MCF 10A (cell line): Measurements from ENCODE around the gene DENND2A. TPM values are rescaled to one million over a fixed set of nuclear protein-coding genes. Genes with fewer than 3 reads are reported as not detected.
"Not testable (repeated sequence)": the region's sequence is repeated elsewhere in the genome, so short reads cannot be mapped to it uniquely, and the experiment has no call there.

Experiments used
- BruUV-seq: library from RNA; stranded (reverse); fragments of 400-500 nt; replicated peaks from 2 replicates; lab custom pipeline; 2021; lab: Mats Ljungman, UMichigan
- CTCF ChIA-PET: fragments of 300-600 bp; sonication (Branson Sonifier 250); formaldehyde crosslinking; extraction: SDS; loops from one replicate; lab custom pipeline; 2021; ENCODE audit warnings: antibody characterized with exemption, inconsistent platforms; lab: Yijun Ruan, JAX
- POLR2A ChIA-PET: fragments of 300-600, 350-650 bp; sonication (Branson Sonifier 250); formaldehyde crosslinking; extraction: SDS; loops from one replicate; lab custom pipeline; 2020; ENCODE audit warnings: antibody characterized with exemption, inconsistent platforms; lab: Yijun Ruan, JAX
- DNase-seq: peaks from one replicate; pipeline ENCODE4 v3.0.0-alpha.2; 2018; ENCODE audit not compliant: unreplicated experiment
- H3K27ac Mint-ChIP-seq: one replicate; pipeline ENCODE4 v1.8.0; 2022; ENCODE audit warnings: mild to moderate bottlenecking, low read depth, mixed read lengths; ENCODE audit not compliant: unreplicated experiment
- H3K27me3 Mint-ChIP-seq: one replicate; pipeline ENCODE4 v1.8.0; 2022; ENCODE audit warnings: mixed read lengths; ENCODE audit not compliant: insufficient read depth, unreplicated experiment
- H3K36me3 Mint-ChIP-seq: one replicate; pipeline ENCODE4 v1.8.0; 2022; ENCODE audit warnings: mild to moderate bottlenecking, moderate library complexity, mixed read lengths; ENCODE audit not compliant: insufficient read depth, unreplicated experiment
- H3K4me1 Mint-ChIP-seq: one replicate; pipeline ENCODE4 v1.8.0; 2022; ENCODE audit warnings: mixed read lengths; ENCODE audit not compliant: insufficient read depth, unreplicated experiment
- H3K4me3 Mint-ChIP-seq: one replicate; pipeline ENCODE4 v1.8.0; 2022; ENCODE audit warnings: mild to moderate bottlenecking, moderate library complexity, mixed read lengths; ENCODE audit not compliant: unreplicated experiment
- H3K9me3 Mint-ChIP-seq: one replicate; pipeline ENCODE4 v1.8.0; 2022; ENCODE audit warnings: mixed read lengths; ENCODE audit not compliant: unreplicated experiment
- intact Hi-C: fragments of 100-400 bp; cut with micrococcal nuclease; formaldehyde crosslinking; loops from 2 replicates; pipeline ENCODE4 v1.14.1; 2022
- total RNA-seq: library from RNA; stranded (reverse); gene quantifications from 2 replicates; pipeline ENCODE4 v1.2.3, GENCODE V29; 2022
- TF ChIP-seq, protein P1 (sequence below): fragments of 200-600 bp; IDR thresholded peaks from one replicate; pipeline ENCODE4 v1.8.0; 2022; ENCODE audit warnings: antibody characterized with exemption, mild to moderate bottlenecking; ENCODE audit not compliant: unreplicated experiment

DENND2A gene
- total RNA-seq, 1 experiment from 2014 or later = 0.26 TPM

DNA sequence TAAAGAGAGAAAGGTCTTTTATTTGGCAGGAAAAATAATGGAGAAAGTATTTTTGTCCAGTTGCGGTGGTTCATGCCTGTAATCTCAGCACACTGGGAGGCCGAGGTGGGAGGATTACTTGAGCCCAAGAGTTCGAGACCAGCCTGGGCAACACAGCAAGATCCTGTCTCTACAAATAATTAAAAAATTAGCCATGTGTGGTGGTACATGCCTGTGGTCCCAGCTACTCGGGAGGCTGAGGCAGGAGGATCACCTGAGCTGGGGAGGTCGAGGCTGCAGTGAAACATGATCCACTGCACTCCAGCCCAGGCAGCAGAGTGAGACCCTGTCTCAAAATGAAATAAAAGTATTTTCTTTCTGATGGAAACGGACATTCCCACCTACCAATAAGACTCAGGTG is 83.5 kb downstream of the DENND2A start:
- Mint-ChIP-seq H3K36me3 (no peaks in the 10 kb centered on the region), H3K4me1 (peaks cover 5% of the 10 kb centered on the region), H3K9me3 (no peaks in the 10 kb centered on the region), H3K4me3 (no peak overlapping the region), H3K27ac (no peak overlapping the region), H3K27me3 (no peaks in the 10 kb centered on the region)
- TF ChIP-seq, protein P1, sequence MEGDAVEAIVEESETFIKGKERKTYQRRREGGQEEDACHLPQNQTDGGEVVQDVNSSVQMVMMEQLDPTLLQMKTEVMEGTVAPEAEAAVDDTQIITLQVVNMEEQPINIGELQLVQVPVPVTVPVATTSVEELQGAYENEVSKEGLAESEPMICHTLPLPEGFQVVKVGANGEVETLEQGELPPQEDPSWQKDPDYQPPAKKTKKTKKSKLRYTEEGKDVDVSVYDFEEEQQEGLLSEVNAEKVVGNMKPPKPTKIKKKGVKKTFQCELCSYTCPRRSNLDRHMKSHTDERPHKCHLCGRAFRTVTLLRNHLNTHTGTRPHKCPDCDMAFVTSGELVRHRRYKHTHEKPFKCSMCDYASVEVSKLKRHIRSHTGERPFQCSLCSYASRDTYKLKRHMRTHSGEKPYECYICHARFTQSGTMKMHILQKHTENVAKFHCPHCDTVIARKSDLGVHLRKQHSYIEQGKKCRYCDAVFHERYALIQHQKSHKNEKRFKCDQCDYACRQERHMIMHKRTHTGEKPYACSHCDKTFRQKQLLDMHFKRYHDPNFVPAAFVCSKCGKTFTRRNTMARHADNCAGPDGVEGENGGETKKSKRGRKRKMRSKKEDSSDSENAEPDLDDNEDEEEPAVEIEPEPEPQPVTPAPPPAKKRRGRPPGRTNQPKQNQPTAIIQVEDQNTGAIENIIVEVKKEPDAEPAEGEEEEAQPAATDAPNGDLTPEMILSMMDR = no peak
- no peak for DNase-seq
- intact Hi-C loops = no loop called here
- BruUV-seq = no TSS peak
- ChIA-PET CTCF (interaction anchor here (0.6 kb wide), 1 partner anchor 16 kb away, joined by 4 read pairs; no protein-coding TSS in a partner anchor), POLR2A (no interaction called here)

DNA sequence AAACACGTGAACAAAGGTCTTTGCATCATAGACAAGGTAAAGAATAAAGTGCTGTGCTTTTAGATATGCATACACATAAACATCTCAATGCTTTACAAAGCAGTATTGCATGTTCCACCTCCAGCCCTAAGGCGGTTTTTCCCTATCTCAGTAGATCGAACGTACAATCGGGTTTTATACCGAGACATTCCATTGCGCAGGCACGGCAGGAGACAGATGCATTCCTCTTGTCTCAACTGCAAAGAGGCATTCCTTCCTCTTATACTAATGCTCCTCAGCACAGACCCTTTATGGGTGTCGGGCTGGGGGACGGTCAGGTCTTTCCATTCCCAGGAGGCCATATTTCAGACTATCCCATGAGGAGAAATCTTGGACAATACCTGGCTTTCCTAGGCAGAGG is 87.4 kb downstream of the DENND2A start:
- CTCF ChIA-PET, BruUV-seq, POLR2A ChIA-PET, H3K36me3 Mint-ChIP-seq, H3K27ac Mint-ChIP-seq, H3K4me3 Mint-ChIP-seq, intact Hi-C loops, H3K27me3 Mint-ChIP-seq, H3K9me3 Mint-ChIP-seq, H3K4me1 Mint-ChIP-seq, DNase-seq: not testable (repeated sequence)

DNA sequence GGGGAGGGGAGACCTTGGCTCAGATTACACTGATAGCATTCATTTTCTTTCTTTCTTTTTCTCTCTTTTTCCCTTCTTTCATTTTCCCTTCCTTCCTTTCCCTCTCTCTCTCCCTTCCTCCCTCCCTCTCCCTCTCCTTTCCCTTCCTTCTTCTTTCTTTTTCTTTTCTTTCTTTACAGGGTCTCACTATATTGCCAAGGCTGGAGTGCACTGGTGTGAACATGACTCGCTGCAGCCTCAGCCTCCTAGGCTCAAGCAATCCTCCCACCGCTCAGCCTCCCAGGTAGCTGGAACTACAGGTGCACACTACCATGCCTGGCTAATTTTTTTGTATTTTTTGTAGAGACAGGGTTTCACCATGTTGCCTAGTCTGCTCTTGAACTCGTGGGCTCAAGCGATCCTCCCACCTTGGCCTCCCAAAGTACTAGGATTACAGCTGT is 88.4 kb downstream of the DENND2A start:
- H3K36me3 Mint-ChIP-seq = no peaks in the 10 kb centered on the region
- intact Hi-C loops = no loop called here
- no peaks in the 10 kb centered on the region for H3K9me3 Mint-ChIP-seq
- H3K27ac Mint-ChIP-seq = no peak overlapping the region
- no peak overlapping the region for H3K4me3 Mint-ChIP-seq
- ChIA-PET POLR2A (interaction anchor here (0.7 kb wide), 1 partner anchor 11 kb away, joined by 3 read pairs; no protein-coding TSS in a partner anchor), CTCF (interaction anchor here (0.7 kb wide), 2 partner anchors 15 to 77 kb away, joined by 3 read pairs; no protein-coding TSS in a partner anchor)
- DNase-seq = no peak
- BruUV-seq = no TSS peak
- no peaks in the 10 kb centered on the region for H3K27me3 Mint-ChIP-seq
- H3K4me1 Mint-ChIP-seq = no peaks in the 10 kb centered on the region
- TF ChIP-seq, protein P1 = no peak

DNA sequence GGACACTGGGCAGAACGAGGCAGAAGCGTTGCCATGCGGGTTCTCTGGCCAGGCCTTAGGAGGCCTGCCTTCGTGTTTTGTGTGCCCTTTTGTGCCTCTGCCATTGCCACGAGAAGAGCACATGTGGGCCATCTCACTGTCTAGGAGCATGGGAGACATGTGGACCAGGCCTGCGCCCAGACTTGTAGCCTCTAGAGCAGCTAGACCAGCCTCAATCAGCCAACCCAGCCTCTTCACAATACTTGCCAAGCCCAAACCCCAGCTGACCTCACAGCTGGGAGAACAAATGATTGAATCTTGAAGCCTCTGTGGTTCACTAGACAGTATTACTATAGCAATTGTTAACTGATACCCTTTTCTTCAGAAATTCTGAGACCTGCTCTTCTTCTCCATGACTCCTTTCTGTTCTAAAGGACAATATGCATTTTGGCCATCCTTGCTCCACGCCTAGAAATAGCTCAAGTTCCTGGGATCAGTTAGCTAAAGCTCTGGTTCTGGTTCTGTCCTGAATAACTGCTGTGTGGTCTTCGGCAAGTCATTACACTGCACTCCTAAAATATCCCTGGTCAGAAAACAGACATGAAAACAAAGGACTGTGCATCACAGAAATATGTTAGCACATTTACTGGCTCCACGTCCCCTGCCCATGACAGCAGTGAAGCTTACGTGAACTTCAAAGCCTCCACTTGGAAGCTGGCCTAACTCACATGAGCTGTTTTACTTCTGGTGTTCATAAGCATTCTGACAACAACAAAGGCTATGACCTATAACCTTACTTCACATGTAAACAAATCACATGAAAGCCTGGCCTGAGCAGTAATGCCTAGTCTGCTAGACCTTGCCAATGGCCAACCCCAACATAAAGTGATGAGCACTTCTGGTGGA is 89.0 kb downstream of the DENND2A start:
- Mint-ChIP-seq H3K27me3 (no peaks in the 10 kb centered on the region), H3K36me3 (no peaks in the 10 kb centered on the region), H3K9me3 (no peaks in the 10 kb centered on the region), H3K4me3 (no peak overlapping the region), H3K27ac (no peak overlapping the region), H3K4me1 (no peaks in the 10 kb centered on the region)
- ChIA-PET CTCF (interaction anchor here (0.7 kb wide), 1 partner anchor 15 kb away, joined by 3 read pairs; no protein-coding TSS in a partner anchor), POLR2A (interaction anchor here (0.7 kb wide), 1 partner anchor 10 kb away, joined by 3 read pairs; no protein-coding TSS in a partner anchor)
- intact Hi-C loops = no loop called here
- BruUV-seq = no TSS peak
- DNase-seq = no peak
- TF ChIP-seq, protein P1 = no peak
